Stomach (tissue), 4 donors: ENCODE data around the gene MLANA.

Experiments
- EP300 ChIP-seq: sonication (generic); formaldehyde crosslinking; IDR thresholded peaks from one replicate; pipeline ENCODE4 v1.6.1; 2017; ENCODE audit warnings: antibody characterized with exemption
- POLR2A ChIP-seq, 4 donors: fragments of 450-650 bp; IDR thresholded peaks; one replicate each; pipeline ENCODE4 v1.6.1; 2016; ENCODE audit warnings: antibody characterized with exemption in 4 of 4, control low read depth in 2 of 4, mild to moderate bottlenecking in 1 of 4, moderate library complexity in 1 of 4
- POLR2AphosphoS5 ChIP-seq, 3 donors: sonication (generic); formaldehyde crosslinking; IDR thresholded peaks; one replicate each; pipeline ENCODE4 v1.6.1; 2016; ENCODE audit warnings: antibody characterized with exemption in 3 of 3
- TF ChIP-seq, protein P1 (sequence below), 7 experiments: fragments of 450-650 bp in 4 of 7; fragments of 200-600 bp in 3 of 7; sonication (generic) in 3 of 7; IDR thresholded peaks; one replicate each; pipeline ENCODE4 v1.5.1; 2016 to 2019; ENCODE audit warnings: antibody characterized with exemption in 7 of 7, control low read depth in 2 of 7, mild to moderate bottlenecking in 1 of 7

DNA sequence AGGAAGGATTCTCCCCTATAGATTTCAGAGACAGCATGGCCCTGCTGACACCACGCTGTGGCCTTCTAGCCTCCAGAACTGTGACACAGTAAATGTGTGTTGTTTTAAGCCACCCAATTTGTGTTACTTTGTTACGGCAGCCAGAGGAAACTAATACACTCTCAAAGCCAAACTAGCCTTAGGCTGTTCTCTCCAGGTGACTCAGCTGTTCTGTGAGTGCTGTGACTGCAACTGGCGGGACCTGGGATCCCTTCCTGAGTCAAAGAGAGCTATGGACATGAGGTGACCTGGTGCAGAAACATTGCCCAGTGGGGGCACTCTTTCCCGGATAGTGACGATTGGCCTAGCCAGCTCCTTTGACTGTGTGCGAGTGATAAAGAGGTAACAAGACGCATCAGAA, 14.0 kb upstream of the MLANA start:
- TF ChIP-seq POLR2A (IDR thresholded peaks at IDR 0.05): no peak
- TF ChIP-seq, protein P1, sequence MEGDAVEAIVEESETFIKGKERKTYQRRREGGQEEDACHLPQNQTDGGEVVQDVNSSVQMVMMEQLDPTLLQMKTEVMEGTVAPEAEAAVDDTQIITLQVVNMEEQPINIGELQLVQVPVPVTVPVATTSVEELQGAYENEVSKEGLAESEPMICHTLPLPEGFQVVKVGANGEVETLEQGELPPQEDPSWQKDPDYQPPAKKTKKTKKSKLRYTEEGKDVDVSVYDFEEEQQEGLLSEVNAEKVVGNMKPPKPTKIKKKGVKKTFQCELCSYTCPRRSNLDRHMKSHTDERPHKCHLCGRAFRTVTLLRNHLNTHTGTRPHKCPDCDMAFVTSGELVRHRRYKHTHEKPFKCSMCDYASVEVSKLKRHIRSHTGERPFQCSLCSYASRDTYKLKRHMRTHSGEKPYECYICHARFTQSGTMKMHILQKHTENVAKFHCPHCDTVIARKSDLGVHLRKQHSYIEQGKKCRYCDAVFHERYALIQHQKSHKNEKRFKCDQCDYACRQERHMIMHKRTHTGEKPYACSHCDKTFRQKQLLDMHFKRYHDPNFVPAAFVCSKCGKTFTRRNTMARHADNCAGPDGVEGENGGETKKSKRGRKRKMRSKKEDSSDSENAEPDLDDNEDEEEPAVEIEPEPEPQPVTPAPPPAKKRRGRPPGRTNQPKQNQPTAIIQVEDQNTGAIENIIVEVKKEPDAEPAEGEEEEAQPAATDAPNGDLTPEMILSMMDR (IDR thresholded peaks at IDR 0.05): no peak
- no peak for TF ChIP-seq EP300
- TF ChIP-seq POLR2AphosphoS5 (IDR thresholded peaks at IDR 0.05): no peak
